GM12878 (cell line): Measurements from ENCODE around the gene MGAT1. TPM values are rescaled to one million over a fixed set of nuclear protein-coding genes. Genes with fewer than 3 reads are reported as not detected.

Experiments
- ATAC-seq: fragments of 200-7000 bp; cut with Tn5 transposase; 3 replicates; pipeline ENCODE4 v1.9.1; 2020; ENCODE audit warnings: mild to moderate bottlenecking, moderate library complexity
- BruUV-seq: library from RNA; stranded (reverse); fragments of 400-500 nt; replicated peaks from 2 replicates; lab custom pipeline; 2021; lab: Mats Ljungman, UMichigan
- CTCF ChIA-PET: fragments of 300-600 bp; sonication (Branson Sonifier 250); formaldehyde crosslinking; extraction: SDS; loops from one replicate; lab custom pipeline; 2021; ENCODE audit warnings: inconsistent platforms; lab: Yijun Ruan, JAX
- POLR2A ChIA-PET: fragments of 350-600 bp; formaldehyde crosslinking; extraction: SDS; loops from one replicate; lab custom pipeline; 2021; ENCODE audit warnings: inconsistent platforms; lab: Charles Lee
- RAD21 ChIA-PET: fragments of 300-600 bp; sonication (Branson Sonifier 250); formaldehyde crosslinking; loops from one replicate; lab custom pipeline; 2023; ENCODE audit warnings: antibody characterized with exemption; ENCODE audit not compliant: unreplicated experiment; lab: Charles Lee
- SMC1A ChIA-PET: fragments of 300-600 bp; sonication (Branson Sonifier 250); formaldehyde crosslinking; loops from one replicate; lab custom pipeline; 2023; ENCODE audit not compliant: unreplicated experiment, uncharacterized antibody; lab: Charles Lee
- DNase-seq: peaks from one replicate; pipeline ENCODE4 v3.0.0-alpha.2; 2011; ENCODE audit warnings: low read depth, low spot score
- FAIRE-seq: peaks from 3 replicates; lab custom pipeline; 2011; peaks lifted over from hg19 to GRCh38; lab: Jason Lieb, UNC
- H2AFZ ChIP-seq: 2 replicates; pipeline ENCODE4 v1.6.0; 2011; ENCODE audit warnings: low read depth, low read length, control low read depth; ENCODE audit not compliant: control insufficient read depth
- H3K27ac ChIP-seq: 2 replicates; pipeline ENCODE4 v1.5.1; 2011; ENCODE audit warnings: control low read depth; ENCODE audit not compliant: control insufficient read depth, insufficient read depth
- H3K27me3 ChIP-seq, 2 experiments: replicated peaks in 1 of 2; 2 replicates each; pipeline versions ENCODE4 v1.6.0 to v1.6.1; 2011; ENCODE audit warnings: low read length in 1 of 2; ENCODE audit not compliant: control insufficient read depth in 2 of 2, insufficient read depth in 2 of 2
- H3K36me3 ChIP-seq, 2 experiments: 2 replicates each; pipeline ENCODE4 v1.5.1; 2011; ENCODE audit warnings: low read length in 1 of 2; ENCODE audit not compliant: control insufficient read depth in 2 of 2, insufficient read depth in 2 of 2
- H3K4me1 ChIP-seq: 2 replicates; pipeline ENCODE4 v1.6.1; 2011; ENCODE audit warnings: mild to moderate bottlenecking, low read length, moderate library complexity, mixed read lengths; ENCODE audit not compliant: control insufficient read depth, insufficient read depth
- H3K4me2 ChIP-seq: 2 replicates; pipeline ENCODE4 v1.6.0; 2011; ENCODE audit warnings: control low read depth; ENCODE audit not compliant: control insufficient read depth, insufficient read depth
- H3K4me3 ChIP-seq: fragments of 200-600 bp; sonication (generic); 2 replicates; pipeline ENCODE4 v1.5.1; 2016
- H3K79me2 ChIP-seq: 2 replicates; pipeline ENCODE4 v1.6.0; 2011; ENCODE audit warnings: low read length; ENCODE audit not compliant: control insufficient read depth, insufficient read depth
- H3K9ac ChIP-seq: 2 replicates; pipeline ENCODE4 v1.8.0; 2011; ENCODE audit warnings: low read length, control low read depth, mixed read lengths; ENCODE audit not compliant: control insufficient read depth, insufficient read depth
- H3K9me3 ChIP-seq: replicated peaks from 3 replicates; pipeline ENCODE4 v1.5.1; 2011; ENCODE audit warnings: mild to moderate bottlenecking, low read length; ENCODE audit not compliant: control insufficient read depth, insufficient read depth
- H4K20me1 ChIP-seq: 2 replicates; pipeline ENCODE4 v1.6.0; 2011; ENCODE audit not compliant: control insufficient read depth, insufficient read depth
- ATF2 ChIP-seq: IDR thresholded peaks from 2 replicates; pipeline ENCODE4 v1.6.1; 2012; ENCODE audit warnings: low read length, inconsistent platforms
- CTCF ChIP-seq, 3 experiments: IDR thresholded peaks in 2 of 3; conservative IDR thresholded peaks in 1 of 3; 2 replicates each; pipeline ENCODE4 v1.5.1; 2011; ENCODE audit warnings: low read depth in 3 of 3, low read length in 3 of 3, mild to moderate bottlenecking in 3 of 3, control low read depth in 2 of 3, moderate library complexity in 2 of 3, inconsistent platforms in 1 of 3, mixed read lengths in 1 of 3; ENCODE audit not compliant: control insufficient read depth in 2 of 3, insufficient read depth in 1 of 3; ENCODE audit errors: extremely low read depth in 1 of 3
- HCFC1 ChIP-seq: fragments of 150-350 bp; IDR thresholded peaks from 2 replicates; pipeline ENCODE4 v1.6.1; 2014; ENCODE audit warnings: low read length
- IRF4 ChIP-seq: IDR thresholded peaks from 2 replicates; pipeline ENCODE4 v1.6.1; 2011; ENCODE audit warnings: low read depth, low read length
- MAX ChIP-seq: IDR thresholded peaks from 2 replicates; pipeline ENCODE4 v1.6.1; 2012; ENCODE audit warnings: low read depth, low read length, improper control_type of control experiment
- MLLT1 ChIP-seq: fragments of 450-650 bp; IDR thresholded peaks from 2 replicates; pipeline ENCODE4 v1.6.1; 2016; ENCODE audit warnings: mild to moderate bottlenecking
- RAD21 ChIP-seq: IDR thresholded peaks from 2 replicates; pipeline ENCODE4 v1.6.1; 2011; ENCODE audit warnings: mild to moderate bottlenecking, low read depth, low read length, moderate library complexity; ENCODE audit not compliant: insufficient read depth
- SPI1 ChIP-seq: IDR thresholded peaks from 2 replicates; pipeline ENCODE4 v1.6.1; 2011; ENCODE audit warnings: low read depth, mild to moderate bottlenecking, low read length, moderate library complexity, borderline replicate concordance; ENCODE audit not compliant: insufficient read depth
- TCF12 ChIP-seq: IDR thresholded peaks from 2 replicates; pipeline ENCODE4 v1.6.1; 2011; ENCODE audit warnings: low read depth, mild to moderate bottlenecking, low read length
- YBX1 ChIP-seq: fragments of 450-650 bp; IDR thresholded peaks from 2 replicates; pipeline ENCODE4 v1.6.1; 2016; ENCODE audit warnings: antibody characterized with exemption
- WGBS: methylation state at CpG from one replicate; pipeline ENCODE4 v1.1.6; 2016; ENCODE audit warnings: low lambda C conversion rate; ENCODE audit not compliant: insufficient replicate concordance, insufficient coverage; ENCODE audit errors: missing lambda C conversion rate; 5-methylcytosine and 5-hydroxymethylcytosine counted together
- in situ Hi-C: fragments of 300-500 bp; cut with MboI; formaldehyde crosslinking; loops from 9 replicates; pipeline ENCODE4 v1.14.3; 2018; ENCODE audit warnings: mixed read lengths
- intact Hi-C: fragments of 100-400 bp; cut with micrococcal nuclease; formaldehyde crosslinking; loops from one replicate; pipeline ENCODE4 v1.14.2; 2022; ENCODE audit not compliant: unreplicated experiment
- polyA plus RNA-seq, 11 experiments: library from polyadenylated mRNA; depleted of rRNA in 4 of 11; unstranded in 6 of 11; stranded (reverse) in 5 of 11; fragments of >200 nt; fragmentation: Nextera tagmentation in 4 of 11; fragmentation: Illumina TruSeq in 1 of 11; extraction: Ambion mirVana in 4 of 11; extraction: Trizol in 1 of 11; gene quantifications; 1 replicate in 1 of 11; 2 replicates in 10 of 11; pipeline versions ENCODE4 v1.2.1 to v1.2.3, GENCODE V29; 2011 to 2016; ENCODE audit warnings: inconsistent platforms in 2 of 11, missing spikeins in 2 of 11, low read depth in 1 of 11
- total RNA-seq, 4 experiments: library from RNA; depleted of rRNA in 3 of 4; stranded (reverse); fragments of >200 nt in 3 of 4; fragmentation: Illumina TruSeq in 1 of 4; extraction: Trizol in 1 of 4; gene quantifications; 2 replicates each; pipeline versions ENCODE4 v1.2.1 to v1.2.3, GENCODE V29; 2013 to 2021

The MGAT1 gene
- total and polyA plus RNA-seq, 10 of the 15 experiments (the other 5 are each of a cell fraction or from before 2014, with no cell fraction given) = 3.1 to 88.4 (median 62.7) TPM

- peaks cover 35% of the 10 kb centered on the region for H3K4me1 ChIP-seq
- ATAC-seq = no peak
- no TSS peak for BruUV-seq
- TF ChIP-seq SPI1 (no peak), YBX1 (no peak), MAX (no peak), CTCF (IDR thresholded peaks at IDR 0.05 in 2 of 3, conservative IDR thresholded peaks at IDR 0.05 in 1 of 3; ENCODE audit: control insufficient read depth in 2 of 3, extremely low read depth in 1 of 3, insufficient read depth in 1 of 3, low read depth in 3 of 3, low read length in 3 of 3) (no peak), TCF12 (no peak), IRF4 (no peak), HCFC1 (no peak), MLLT1 (no peak), ATF2 (no peak), RAD21 (no peak)
- WGBS = 62% methylated on average over 4 of the region's 4 CpGs
- DNase-seq = no peak
- H3K36me3 ChIP-seq = no peaks in the 10 kb centered on the region
- POLR2A ChIA-PET = interaction anchor here (0.6 to 1.8 kb wide), 6 partner anchors 9 to 39 kb away, joined by 3 to 30 read pairs (median 4); no protein-coding TSS in a partner anchor
- intact Hi-C loops (no loop called here), in situ Hi-C loops (loop anchor here (25.0 kb wide), 1 partner anchor 1009 kb away; the partner anchor contains the start of genes MGAT4B and SQSTM1)
- no peaks in the 10 kb centered on the region for H4K20me1 ChIP-seq
- no peaks in the 10 kb centered on the region for H3K27me3 ChIP-seq
- RAD21 ChIA-PET = interaction anchor here (0.8 to 1.9 kb wide), 3 partner anchors 10 to 40 kb away, joined by 3 to 19 read pairs (median 4); partner anchors contain the start of gene ZFP62
- no peaks in the 10 kb centered on the region for H3K9me3 ChIP-seq
- FAIRE-seq = no peak
- SMC1A ChIA-PET = interaction anchor here (0.6 to 1.7 kb wide), 7 partner anchors 8 to 329 kb away, joined by 3 to 16 read pairs (median 3); no protein-coding TSS in a partner anchor
- H2AFZ ChIP-seq = no peak overlapping the region
- H3K9ac ChIP-seq = no peak overlapping the region
- H3K27ac ChIP-seq = peak overlapping the region; percentile 79; the same call in 1 of the 2 replicates
- H3K4me2 ChIP-seq = no peak overlapping the region
- no peaks in the 10 kb centered on the region for H3K79me2 ChIP-seq
- H3K4me3 ChIP-seq = no peak overlapping the region
- CTCF ChIA-PET = interaction anchor here (1.0 to 1.7 kb wide), 2 partner anchors 9 to 13 kb away, joined by 4 to 10 read pairs; no protein-coding TSS in a partner anchor
These were observed 18.9 kb upstream of the MGAT1 start for GRCh38 chr5:180821538-180821937.
